Fibroblast of the conjunctiva (primary cell): Measurements from ENCODE around the gene FOXL1.

Experiments used
- DNase-seq: peaks from one replicate; pipeline ENCODE4 v3.0.0-alpha.2; 2010; ENCODE audit warnings: low read depth

The FOXL1 gene

DNA sequence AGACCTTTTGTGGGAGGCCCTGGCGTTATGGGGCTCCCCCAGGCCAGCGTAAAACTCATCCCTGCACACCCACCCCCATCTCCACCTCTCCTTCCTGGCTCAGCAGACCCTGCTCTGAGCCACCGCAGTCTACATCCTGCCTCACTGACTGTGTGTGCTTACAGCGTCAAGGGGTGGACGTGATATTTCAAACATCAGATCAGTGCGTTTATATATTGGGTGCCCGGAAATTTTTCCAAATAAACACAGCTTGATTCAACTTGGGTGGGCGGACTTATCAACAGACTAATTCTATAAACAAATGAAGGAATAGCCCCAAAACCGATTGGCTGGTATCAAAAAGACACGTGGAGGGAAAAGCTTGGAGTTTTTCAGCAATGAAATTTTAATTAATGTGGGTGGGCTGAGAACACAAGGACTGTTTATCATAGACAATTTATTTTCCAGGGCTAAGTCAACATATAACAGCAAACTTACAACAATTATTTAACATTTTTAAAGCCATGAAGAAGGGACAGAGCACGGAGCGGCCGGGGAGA, at the start of gene FOXL1:
Gene FOXL1 (plus strand): TSS at position 489 of the 539 bp plus-strand sequence. CDS start 175 bp downstream, outside the sequence.
- DNase-seq, result no peak

DNA sequence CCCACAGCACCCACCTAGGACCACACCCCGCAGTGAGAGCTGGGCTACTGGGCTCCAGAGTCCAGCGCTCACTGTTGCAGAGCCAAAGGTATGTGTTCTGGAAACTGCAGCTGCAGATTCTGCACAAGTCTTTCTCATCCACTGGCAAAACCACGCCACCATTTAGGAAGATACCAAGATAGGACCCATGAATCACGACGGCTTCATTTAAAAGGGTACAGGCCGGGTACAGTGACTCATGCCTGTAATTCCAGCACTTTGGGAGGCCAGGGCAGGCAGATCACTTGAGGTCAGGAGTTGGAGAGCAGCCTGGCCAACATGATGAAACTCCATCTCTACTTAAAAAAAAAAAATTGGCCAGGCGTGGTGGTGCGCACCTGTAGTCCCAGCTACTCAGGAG, 49.2 kb upstream of the FOXL1 start:
- no peak for DNase-seq

DNA sequence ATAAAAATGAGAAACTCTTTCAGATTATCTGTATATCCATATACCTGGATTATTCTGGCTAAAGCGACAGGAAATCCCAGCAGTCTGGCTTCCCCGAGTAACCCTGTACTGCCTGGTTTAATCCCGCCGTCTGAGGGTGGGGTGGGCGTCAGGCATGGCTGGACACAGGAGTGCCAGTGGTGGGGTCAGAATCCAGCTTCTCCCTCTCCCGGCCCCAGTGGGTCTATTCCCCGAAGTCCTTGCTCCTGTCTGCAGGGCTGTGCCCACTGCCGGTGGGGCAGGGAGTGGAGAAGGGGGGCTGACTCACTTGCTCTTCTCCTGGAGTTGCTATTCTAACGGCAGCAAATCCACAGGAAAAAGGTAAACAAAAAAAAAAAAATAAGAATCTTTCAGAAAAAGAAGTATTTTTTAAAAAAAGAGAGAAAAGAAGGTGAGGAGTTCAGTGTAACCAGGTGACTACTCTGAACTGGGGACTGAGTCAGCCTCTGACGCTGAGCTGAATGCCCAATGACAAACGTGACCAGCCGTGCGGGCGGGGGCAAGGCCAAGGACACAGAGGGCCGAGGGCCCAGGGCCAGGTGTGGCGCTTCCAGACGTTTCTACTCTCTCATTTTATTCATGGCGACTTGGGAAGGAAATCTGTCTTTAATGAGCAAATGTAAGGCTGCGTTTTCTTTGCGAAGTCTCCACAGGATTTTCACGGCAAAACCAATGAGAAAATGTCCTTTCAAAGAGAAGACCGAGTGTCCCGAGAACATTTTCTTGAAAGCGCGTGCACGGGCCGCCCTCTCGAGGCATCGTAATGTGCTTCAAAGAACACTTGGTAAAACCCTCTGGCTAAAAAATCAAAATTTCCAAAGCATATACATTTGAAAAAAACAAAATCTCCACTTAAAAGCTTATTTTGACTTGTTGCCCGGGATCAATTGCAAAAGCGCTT, 47.8 kb upstream of the FOXL1 start:
- DNase-seq, result no peak

DNA sequence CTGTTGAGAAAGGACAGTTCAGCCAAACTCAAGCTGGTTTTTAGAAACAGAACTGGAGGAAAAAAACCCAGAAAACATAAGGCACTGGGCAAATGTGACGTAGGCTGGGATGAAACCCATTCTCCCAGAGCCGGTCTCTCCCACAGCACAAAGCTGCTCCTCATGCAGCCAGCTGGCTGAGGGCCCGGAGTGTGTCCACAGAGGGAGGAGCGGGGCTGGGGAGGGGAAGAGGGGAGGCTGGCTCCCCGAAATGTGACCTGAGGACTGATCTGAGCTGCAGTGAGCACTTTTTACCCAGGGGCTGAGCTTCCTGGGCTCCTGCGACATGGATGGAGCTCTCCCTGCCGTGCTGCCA, 47.2 kb upstream of the FOXL1 start:
- DNase-seq, result peak; percentile 49

DNA sequence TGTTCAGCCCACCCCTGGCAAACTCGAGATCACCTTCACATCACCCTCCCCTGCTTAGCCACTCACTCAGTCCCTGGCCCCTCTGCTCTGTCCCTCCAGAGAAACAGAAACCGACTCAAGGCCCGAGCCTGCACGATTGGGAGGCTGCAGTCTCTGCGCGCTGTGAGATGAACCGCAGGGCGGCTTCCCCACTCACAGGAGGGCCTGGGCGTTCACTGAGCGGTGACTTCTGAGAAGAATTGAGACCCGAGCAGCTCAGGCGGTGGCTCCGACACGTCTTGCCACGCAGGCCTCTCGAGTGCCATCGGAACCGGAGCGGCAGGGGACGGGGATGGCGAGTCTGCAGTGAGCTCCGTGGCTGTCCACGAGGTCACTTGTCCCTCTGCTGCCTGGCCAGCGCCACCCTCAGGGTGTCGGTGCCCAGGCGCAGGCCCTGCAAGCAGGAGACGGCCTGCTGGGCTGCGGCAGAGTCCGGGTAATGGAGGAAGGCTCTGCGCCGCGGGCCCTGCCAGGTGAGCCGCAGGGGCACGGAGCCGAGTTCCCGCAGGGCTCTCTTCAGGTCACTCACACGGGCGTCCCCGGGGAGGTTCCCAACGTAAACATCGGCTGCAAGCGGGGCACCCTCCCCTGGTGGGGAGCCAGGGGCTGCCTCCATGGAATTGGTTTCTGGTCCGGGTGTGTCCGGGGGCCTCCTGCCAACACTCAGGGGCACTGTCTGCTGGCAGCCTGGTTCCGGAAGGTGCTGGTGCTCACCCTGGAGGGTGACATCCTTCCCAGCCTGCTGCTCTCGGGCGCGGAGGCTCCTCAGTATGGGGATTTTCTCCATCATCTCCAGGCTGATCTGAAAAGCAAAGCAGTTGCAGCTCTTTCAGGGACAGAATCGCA, 46.5 kb upstream of the FOXL1 start:
- DNase-seq, result no peak

DNA sequence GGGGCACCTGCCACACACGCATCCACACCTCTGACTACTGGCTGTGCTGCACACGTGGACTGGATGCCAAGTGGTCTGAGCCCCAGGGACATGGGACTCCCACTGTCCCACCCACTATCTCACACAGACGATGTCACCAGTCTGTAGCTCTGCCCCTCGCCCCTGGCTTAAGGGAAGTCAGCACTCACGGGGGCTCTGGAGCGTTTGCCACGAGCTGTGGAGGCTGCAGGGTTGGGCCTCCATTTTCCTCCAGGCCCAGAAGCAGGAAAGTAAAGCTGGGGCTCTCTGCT, 45.9 kb upstream of the FOXL1 start:
- no peak for DNase-seq

DNA sequence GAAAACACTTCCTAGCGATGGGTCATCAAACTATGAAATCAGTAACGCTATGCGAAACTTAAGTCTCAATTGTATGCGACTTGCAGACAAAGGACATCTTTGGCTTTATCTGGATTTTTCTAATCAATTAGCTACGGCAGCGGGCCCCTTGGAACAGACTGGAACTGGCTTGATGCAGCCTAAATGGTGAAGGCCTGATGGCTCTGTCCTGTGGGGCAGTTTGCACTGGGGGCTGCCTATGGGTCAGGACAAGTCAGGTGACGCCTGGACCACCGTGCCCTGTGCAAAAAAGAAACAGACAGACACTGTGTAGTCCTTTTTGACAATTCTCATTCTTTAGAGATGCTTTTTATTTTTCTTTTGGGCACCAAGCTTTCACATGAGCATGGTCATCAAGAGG, 45.3 kb upstream of the FOXL1 start:
- no peak for DNase-seq

DNA sequence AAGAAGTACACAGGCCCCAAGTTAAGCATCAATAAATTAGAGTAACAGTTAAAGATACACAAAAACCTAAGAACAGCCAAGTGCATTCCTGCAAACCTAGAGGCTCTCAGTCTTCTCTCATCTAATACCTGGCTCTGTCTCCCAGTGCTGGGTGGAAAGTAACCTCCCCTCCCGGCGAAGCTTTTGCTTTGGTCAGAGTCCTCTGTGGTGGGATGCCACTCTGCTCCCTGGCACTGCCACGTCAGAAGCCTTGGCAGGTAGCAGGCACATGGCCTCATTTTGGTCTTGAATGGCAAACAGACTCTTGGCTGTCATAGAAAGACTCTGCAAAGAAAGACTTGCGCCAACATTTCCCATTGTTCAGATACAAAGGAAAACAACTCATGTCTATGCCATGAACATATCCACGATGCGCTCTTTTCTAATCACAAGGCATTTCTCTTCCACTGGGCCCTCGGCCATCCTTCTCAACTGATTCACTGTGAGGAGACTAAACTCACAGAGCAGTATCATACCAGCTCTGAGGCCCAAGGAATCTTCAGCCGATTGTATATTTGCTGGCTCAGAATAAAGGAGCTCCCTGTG, 44.5 kb upstream of the FOXL1 start:
- DNase-seq, result no peak

DNA sequence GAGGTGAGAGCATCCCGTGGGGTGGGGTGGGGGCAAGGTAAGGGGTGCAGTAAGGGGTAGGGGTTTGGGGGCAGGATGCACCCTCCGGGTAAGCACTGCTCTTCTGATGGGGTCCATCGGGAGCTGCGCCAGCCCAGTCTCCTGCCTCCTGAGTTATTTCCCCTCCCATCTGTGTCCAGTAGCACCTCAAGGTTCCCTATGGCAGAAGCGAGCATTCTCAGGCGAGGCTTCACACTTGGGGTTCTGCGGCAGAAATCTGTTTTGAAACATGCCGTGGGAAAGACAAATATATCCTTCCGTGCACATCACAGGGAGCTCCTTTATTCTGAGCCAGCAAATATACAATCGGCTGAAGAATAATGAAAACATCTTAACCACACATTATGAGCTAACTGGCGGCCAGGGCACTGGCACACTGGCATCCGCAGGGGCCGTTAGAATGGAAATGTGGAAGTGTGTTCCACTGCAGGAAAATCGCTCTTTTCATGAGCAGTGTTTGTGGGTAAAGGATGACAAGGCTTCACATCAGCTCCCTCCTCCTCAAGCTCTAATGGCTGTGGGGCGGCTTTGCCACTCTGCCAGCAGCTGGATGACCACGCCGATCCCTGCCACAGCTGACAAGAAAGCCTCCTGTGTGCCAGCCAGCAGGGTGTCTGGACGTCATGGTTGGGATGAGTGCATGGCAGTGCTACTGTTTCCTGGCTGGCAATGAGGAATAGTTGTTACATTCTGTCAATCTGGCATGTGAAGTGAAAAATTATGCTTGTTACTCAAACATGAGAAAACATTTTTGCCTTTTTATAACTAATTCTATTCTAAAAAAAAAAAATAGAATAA, 43.4 kb upstream of the FOXL1 start:
- DNase-seq, result no peak

DNA sequence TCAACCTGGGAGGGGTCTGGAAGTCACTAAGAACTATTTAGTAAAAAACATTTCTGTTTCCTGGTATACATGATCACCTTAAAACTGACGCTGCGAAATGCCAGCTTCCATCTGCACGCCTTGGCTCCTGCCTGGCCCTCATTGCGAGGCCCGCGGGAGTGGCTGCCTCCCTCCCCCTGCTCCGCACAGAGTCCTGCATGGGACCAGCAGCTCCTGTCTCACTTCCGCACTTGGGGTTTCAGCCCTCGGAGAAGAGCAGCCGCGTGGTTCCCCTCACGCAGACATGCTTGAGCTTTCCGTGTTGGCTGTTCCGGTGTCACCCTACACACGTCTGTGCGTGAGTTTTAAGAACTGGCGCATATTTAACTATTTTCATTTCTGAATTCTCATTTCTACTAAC, 41.7 kb upstream of the FOXL1 start:
- no peak for DNase-seq

DNA sequence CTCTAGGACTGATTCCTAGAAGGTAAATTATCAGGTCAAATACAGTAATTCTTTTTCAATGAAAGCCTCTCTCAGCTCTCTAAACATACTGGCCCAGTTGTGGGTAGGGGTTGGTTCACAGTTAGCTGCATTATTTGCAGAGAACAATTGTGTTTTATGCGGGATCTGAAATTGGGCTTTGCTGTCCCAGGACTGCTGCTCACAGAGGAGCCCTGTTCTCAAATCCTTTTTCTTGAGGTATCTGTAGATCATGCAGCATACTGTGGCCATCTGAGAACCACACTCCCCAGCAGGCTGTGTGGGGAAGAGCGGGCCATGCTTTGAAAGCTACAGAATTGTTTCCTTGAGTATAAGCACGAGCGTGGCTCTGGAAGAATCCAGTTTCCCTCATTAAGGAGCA, 40.9 kb upstream of the FOXL1 start:
- no peak for DNase-seq

DNA sequence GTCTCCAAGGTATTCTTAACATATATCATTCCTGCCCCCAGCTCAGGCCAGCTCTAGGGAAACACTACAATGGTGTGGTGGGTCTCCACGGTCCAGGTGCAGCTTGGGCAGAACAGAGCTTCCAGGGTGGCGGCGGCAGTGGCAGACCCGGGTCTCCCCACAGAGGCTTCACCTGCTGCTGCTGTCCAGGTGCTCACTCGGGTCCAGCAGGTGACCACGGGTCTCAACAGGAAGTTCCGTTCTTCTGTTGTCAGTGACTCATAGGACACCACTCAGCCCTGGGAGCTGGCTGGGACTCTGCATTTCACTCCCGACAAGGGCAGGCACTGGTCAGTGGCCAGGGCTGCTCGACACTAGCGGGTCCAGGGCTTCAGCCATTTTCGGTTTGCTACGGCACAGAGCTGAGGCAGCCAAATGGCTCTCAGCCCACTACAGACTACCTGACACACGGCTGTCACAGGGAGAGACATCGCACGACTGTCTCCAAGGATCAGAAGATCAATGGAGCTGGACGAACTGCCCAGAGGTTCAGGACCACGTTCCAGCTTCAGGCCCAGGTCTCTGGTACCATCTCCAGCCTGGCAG, 40.1 kb upstream of the FOXL1 start:
- DNase-seq, result no peak

DNA sequence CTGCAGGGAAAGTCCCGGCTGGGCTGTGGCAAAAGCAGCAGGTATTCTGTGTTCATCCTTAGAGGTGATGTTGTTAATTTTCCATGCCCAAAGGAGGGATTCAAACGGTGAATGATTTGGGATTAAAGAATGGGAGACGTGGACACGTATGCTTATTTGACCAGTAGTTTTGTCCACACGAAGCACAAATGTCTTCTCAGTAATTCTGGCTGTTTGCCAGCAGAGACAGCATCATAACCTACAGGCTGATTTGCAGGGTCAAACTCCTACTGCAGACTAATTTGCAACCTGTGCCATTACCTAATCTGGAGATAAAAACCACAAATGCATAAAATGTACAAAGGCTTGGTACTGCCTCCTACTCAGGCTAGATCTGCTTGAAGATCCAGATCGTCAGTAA, 37.5 kb upstream of the FOXL1 start:
- no peak for DNase-seq

DNA sequence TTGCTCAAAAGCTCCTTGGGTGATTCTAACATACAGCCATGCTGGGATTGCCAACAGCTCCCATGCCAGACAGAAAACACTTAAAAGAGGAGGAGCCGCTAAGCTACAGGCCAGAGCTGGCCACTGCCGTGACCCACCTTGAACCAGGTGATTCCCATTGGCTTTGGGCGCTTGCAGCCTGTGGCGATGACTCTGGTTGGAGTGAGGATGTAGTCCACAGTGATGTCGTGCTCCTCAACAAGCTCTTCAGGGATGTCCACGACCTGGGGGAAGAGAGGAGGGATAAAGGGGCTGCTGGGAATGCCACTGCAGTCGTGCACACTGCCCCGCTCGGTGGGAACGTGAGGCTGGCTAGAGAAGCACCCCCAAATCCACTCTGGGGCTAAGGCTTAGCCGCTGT, 36.8 kb upstream of the FOXL1 start:
- no peak for DNase-seq

DNA sequence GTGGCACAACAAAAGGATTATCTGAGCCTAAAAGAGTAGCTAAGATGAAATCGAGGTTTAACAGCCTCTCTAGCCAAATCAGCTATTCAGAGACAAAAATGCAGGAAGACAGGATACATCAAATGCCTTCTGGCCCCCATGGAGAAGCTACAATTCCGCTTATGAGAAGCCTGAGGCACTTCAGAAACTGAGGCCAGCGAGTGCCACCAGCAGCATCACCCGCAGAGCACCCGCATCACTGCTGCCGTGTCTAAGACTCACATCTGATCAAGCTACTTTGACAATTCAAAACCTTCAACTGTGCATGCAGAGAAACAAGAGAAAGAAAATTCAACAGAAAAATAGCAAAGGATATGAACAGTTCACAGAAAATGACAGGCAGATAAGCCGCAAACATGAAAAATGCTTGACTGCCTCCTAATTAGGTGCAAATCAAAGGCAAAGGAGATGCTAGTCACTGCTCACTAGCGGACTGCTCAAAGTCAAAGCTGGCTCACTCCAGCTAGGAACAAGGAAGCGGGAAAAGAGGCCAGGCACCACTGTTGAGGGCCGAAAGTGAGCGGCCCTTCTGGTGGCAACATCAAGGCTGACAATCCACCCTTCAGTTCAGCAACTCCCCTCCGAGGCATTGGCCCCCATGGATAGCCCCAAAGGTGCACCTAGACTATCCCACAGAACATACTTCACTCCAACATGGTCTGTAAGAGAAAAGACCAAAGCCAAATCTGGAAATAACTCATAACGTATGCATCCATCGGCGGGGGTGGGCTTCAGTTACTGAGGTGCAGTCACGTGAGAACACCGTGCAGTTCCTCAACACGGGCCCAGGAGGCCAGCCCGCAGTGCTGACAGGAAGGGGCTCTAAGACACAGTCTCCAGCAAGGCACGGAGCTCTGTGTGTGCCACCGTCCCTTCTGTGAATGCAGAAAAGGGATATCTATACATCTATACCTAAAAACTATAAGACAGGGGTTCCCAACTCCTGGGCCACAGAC, 35.3 kb upstream of the FOXL1 start:
- DNase-seq, result no peak

DNA sequence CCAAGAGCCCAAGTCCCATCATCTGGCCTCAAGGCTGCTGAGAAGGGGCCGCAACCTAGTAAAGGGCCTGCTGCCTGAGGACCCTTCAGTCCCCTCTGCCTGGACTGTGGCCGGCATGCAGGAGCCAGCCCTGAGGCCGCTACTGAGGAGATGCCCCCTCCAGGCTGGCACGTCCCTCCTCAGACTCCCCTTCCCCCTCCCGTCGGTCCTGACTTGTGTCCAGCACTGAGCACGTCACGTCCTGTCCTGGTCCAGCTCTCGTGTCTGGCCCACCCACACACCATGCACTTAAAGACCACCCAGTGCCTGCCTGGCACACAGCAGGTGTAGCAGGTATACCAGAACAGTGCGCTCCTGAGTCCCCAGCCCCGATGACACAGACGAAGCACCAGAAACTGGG, 32.9 kb upstream of the FOXL1 start:
- DNase-seq, result no peak

DNA sequence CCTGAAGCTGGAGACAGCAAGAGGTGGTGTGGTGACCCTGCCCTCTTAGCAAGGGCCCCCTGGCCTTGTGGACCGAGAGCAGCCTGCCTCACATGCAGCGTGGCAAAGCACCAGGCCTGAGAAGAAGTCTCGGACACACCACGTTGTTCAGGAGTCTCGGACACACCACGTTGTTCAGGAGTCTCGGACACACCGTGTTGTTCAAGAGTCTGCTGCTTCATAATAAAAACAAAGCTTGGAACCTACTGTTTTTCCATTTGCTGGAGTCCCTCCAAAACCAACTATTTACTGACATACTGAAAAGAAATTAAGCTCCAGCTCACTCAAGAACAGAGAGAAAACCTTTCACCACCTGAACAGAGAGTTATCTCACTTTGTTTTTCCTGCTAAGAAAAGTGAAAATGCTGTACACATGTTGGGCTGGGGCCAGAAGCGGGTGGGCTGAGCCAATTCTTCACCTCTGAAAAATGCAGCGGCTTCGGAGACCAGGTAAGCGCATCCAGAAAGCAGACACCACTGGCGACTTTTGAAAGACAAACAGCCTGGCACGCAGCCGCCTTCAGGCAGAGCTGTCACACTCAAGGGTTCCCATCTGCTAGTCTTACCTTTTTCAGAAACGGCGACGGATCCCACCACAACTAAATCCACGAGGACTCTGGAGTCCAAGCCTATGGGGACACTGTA, 32.3 kb upstream of the FOXL1 start:
- no peak for DNase-seq

DNA sequence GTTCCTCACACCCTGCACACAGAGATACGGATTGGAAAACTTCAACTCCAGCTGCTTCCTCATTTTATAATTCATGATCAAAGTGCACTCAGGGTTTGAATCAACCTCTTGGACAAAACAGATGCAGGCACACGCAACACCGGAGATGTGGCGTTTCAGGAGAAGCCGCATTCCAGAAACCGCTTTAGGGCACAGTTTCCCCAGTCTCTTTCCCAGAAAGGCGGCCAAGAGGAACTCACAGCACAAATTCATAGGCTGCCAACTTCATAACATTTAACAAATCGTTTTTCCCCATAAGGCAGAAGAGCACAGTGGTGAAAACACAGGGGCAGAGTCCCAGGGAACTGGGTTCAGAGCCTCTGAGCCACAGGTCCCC, 31.7 kb upstream of the FOXL1 start:
- no peak for DNase-seq

DNA sequence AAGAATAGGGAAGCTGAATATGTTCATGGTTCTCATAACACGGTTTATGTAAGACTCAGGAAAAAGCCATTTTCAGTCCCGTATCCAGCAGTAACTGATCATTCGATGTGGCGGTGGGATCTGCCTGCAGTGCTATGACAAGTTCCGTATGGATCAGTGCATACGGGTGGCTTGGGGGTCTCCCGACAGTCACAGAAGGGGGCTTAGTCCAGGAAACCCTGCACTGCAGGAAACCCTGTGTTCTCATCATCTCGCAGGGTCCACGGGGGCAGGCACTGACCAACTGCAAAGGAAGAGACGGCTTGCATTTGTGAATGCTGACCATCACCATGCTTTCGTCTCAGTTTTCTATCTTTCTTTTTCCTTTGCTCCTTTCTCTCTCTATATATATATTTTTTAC, 31.1 kb upstream of the FOXL1 start:
- DNase-seq, result no peak
